Measurements from ENCODE around the gene CTNND1.

DNA sequence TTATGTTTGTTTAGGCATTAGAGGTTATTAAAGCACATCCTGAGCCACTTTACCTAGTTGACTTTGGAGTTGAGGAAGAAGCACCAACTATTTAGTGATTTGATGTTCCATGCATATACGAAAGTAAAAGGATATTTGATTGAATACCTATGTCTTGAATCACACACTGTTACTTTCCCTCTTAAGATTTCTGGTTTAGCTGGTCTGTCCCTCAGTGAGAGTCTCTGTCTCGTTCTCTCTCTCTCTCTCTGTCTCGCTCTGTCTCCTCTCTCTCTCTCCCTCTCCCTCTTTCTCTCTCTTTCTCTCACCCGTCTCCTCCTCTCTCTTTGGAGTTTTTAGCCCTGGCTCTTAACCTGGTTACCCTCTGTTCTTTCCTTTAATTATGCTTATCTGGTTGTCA is 11.0 kb downstream of the CTNND1 start:
- TF ChIP-seq CTCF (IDR thresholded peaks at IDR 0.05) (no peak), POLR2AphosphoS5 (IDR thresholded peaks at IDR 0.05) (no peak)

All from gastroesophageal sphincter (tissue), 3 donors.